HK-2 (cell line): ENCODE data around the gene MEGF11.

Source experiments
- DNase-seq: peaks from one replicate; pipeline ENCODE4 v3.0.0-alpha.2; 2018; ENCODE audit not compliant: unreplicated experiment

The MEGF11 gene

GRCh38 chr15:65857718-65858402 lies 395.7 kb downstream of the MEGF11 start:
- no peak for DNase-seq

- peak; percentile 49 for DNase-seq
Observed at GRCh38 chr15:65856821-65857455, 396.6 kb downstream of the MEGF11 start.

GRCh38 chr15:65851981-65852380 lies 401.6 kb downstream of the MEGF11 start:
- DNase-seq, result no peak

- no peak for DNase-seq
Observed at GRCh38 chr15:65847989-65848388, 405.6 kb downstream of the MEGF11 start.

- DNase-seq, result no peak
Observed at GRCh38 chr15:65845826-65846519, 407.6 kb downstream of the MEGF11 start.
